Measurements from ENCODE around the gene GPR55.

GPR55 gene

GRCh38 chr2:230933521-230934180, 8.6 kb upstream of the GPR55 start:
- no peak for DNase-seq

DNA sequence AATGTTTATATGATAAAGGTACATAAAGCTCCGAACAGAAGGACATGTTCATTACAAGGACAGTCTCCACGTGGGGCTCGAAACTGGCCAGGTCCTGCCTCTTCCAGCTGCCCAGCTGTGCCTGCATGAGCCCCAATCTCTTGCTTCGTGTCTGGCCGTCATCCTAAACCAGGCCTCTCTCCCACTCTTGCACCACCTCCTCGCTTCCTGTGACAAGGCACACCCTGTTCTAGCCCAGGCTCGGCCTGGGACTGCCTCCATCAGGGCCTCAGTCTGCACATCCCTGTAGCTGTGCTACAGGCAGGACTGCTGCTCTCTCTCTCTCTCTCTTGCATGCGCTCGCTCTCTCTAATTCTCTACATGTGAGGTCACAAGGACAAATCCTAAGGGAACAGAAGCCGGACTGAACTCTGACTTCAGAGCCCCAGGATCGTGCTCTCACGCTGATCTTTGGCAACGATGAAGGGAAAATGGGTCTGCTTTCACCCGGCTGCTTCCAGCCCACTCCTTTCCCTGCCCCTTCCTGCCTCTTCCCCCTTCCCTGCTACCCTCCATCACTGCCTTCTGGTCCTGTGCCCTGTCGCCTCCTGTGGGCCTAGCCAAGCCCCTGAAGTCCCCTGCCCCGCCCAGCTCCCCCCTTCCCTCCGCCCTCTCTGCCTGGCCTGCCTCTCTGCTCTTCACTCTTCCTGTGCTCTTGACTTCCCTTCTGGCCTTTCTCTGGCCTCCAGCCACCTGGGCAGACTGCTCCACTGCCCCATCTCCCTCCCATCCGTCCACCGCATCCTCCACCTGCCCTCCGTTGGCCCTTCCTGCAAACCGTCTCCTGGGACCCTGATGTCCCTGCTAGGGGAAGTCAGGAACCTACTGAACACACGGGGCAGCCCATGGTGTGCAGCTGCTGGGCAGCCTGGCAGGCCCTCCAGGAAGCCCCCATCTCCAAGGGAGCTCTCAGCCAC, 7.8 kb upstream of the GPR55 start:
- no peak for DNase-seq

GRCh38 chr2:230931556-230932231, 6.7 kb upstream of the GPR55 start:
- DNase-seq = no peak

DNA sequence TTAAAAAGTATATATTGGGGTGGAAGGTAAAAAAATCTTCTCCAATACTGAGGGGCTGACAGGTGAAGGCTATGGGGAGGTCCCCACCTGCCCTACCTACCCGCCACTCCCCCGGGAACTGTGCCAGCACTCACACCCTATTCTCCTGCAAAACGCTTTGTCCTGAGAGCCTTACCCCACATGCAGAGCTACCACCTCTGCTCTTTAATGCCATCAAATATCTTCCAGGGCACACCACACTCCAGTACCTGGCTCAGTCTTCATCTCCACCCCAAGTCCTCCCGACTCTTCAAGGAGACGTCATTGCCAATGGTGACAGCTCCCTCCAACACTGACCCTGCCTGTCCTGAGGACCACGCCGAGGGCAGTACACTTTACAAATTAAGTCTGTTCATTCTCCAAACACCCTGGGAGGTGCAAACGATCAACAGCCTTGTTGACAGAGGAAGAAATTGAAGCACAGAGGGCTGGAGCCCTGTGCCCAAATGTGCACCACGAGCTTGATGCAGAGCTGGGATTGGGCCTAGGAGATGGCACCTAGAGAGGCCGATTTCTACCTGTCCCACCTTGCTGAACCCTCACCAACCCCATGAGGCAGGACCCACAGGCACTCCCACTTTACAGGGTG, 6.0 kb upstream of the GPR55 start:
- DNase-seq = no peak

DNA sequence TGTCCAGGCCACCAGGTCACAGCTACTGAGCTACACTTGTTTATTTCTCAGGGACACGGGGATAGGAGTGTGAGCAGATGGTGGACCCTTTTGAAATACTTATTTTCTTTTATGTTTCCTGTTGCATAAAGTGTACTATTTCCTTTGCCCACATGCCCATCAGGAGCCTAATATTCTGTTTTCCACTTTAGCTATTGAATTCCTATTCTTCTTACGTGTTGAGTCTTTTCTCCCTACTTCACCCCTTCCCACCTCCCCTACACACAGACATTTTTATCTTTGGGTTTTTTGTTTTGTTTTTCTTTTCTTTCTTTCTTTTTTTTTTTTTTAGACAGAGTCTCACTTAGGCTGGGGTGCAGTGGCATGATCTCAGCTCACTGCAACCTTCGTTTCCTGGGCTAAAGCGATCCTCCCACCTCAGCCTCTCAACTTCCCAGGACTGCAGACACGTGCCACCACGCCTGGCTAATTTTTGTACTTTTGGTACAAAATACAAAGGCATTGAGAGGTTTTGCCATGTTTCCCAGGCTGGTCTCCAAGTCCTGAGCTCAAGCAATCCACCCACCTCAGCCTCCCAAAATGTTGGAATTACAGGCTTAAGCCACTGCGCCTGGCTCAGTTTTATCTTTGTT, 5.2 kb upstream of the GPR55 start:
- DNase-seq = peak; percentile 0

- DNase-seq = no peak
Measured at GRCh38 chr2:230929381-230930148, 4.5 kb upstream of the GPR55 start.

DNA sequence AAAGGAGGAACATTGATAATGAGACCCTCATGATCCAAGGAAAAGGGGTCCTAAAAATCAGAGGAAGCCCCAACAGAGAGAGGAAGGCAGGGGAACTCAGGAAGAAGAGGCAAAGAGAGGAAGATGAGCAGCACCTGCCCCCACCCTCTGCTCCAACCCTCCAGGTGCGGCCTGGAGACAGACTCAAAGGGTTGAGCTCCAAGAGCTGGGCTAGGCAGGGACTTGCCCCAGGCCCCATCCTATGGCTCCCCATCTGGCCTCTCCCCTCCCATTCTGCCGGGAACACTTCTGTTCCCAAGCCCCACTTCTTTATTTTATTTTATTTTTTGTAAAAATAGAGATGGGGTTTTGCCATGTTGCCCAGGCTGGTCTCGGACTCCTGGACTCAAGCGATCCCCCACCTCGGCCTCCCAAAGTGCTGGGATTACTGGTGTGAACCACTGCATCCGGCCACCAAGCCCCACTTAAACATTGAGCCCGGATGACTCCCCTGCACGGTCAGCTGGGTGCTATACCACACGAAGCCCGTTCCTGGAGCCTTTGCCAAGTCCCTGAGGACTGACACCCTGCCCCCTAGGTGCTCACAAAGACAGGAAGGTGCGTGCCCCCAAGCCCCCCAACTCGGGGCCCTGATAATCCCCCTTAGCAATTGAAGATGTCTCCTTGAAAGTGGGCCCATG, 3.8 kb upstream of the GPR55 start:
- DNase-seq = peak; percentile 1

GRCh38 chr2:230927711-230928341, 2.8 kb upstream of the GPR55 start:
- no peak for DNase-seq

DNA sequence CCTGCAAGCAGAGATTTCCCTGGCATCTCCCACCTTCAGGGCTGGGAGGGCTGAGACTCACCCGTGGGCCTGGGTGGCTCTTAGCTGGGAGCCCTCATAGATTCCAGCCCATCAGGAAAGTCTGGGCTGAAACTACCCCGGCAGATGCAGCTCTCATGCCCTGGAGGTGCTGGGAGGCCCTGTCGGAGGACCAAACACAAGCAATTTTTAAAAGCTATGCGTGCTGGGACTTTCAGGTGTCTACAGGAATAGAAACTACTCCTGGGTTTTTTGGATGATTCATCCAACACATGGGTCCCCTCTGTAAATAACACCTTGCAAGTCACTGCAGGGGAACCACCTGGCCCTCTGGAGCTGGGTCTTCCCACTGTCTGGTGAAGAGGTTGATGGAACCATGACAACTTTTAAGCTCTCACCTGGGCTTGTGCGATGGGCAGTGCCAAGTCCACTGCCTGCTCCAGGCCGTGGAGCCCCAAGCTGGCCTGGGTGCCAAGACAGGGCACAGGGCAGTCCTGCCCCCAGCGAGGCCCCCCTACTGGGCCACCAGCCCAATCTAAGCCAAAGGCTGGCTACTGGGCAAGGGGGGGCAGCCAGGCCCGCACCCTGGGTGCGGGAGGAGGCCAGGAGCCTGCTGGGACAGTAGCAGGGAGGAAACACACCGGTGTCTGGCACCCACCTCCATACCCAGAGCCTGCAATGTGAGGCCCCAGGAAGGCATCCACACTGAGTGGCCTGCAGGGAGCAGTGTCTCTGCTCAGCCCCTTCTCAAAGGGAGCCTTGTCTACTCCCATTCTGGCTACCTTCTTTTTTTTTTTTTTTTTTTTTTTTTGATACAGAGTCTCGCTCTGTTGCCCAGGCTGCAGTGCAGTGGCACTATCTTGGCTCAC, 1.1 kb upstream of the GPR55 start:
- DNase-seq = no peak

GRCh38 chr2:230925443-230925878, 419 bp upstream of the GPR55 start:
- no peak for DNase-seq

- DNase-seq = no peak
Measured at GRCh38 chr2:230924092-230924469, 961 bp downstream of the GPR55 start.

DNA sequence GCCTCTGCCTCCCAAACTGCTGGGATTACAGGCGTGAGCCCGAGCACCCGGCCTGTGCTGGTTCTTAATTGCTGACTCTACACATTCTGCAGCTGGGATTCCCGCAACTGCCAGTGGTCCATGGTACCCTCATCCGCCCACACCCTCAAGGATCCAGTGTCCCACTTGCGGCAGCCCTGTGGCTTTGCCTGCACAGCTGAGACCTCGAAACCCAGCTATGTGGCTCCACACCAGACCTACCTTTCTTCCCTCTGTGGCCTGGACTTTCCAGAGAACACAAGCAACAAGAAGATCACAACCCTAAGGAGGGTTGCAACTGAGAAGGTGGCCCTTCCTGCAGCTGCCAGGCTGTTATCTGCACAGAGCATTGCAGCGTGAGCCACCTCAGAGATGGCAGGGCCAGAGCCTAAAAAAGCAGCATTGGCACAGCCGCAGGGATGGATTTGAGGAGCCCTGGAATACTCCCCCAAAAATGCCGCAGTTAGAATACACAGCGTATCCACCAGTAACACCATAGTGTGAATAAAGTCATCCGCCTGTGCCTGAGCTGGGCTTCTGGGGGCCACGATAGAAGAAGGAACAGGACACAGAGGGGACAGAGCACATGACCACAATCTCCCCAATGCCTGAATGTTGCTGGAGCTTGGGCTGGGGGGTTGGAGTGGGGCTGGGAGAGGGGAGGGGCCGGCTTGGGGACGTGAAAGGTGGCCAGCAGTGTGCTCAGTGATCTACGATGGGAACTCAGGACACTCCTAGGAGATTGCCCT, 1.9 kb downstream of the GPR55 start:
- no peak for DNase-seq

DNA sequence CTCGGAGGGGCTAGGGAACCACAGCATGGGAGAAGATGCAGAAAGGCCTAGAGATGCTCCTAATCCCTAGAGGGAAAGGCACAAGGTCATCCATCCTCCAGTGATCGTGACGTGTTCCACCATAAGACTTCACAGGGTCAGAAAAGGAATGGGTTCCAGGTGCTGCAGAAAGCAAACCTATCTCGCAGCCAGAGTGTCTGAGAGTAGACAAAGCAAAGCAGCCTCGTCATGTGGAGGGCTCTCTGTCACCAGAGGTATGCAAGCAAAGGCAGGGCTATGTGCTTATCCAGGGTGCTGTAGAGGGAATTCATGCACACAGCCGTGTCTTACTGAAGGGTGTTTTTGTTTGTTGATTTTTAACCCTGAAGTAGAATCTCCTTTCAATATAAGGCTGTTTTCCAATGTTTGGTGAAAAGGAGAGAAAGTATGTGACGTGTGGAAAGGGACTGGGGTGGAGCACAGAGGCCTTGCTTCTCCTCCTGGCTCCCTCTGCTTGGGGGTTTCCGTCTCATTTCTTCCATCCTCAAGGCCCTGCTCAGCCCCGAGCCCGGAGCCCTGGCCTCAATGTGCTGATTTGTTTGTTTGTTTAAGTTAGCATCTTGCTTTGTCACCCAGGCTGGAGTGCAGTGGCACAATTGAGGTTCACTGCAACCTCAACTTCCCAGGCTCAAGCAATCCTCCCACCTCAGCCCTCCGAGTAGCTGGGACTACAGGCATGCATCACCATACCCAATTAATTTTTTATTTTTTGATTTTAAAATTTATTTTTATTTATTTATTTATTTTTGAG, 3.0 kb downstream of the GPR55 start:
- DNase-seq = no peak

GRCh38 chr2:230920167-230920566, 4.9 kb downstream of the GPR55 start:
- DNase-seq = no peak

GRCh38 chr2:230919681-230920080, 5.4 kb downstream of the GPR55 start:
- DNase-seq = no peak

GRCh38 chr2:230919240-230919639, 5.8 kb downstream of the GPR55 start:
- DNase-seq = no peak

DNA sequence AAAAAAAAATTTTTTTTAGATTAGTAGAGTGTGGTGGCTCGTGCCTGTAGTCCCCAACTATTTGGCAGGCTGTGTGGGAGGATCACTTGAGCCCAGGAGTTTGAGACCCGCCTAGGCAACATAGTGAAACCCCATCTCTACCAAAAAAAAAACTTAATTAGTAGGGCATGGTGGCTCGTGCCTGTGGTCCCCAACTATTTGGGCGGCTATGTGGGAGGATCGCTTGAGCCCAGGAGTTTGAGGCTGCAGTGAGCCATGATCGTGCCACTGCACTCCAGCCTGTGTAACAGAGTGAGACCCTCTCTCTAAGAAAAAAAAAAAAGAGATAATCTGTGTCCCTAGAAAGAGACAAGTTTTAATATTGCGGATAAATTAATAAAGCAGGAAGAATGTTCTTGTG, 8.8 kb downstream of the GPR55 start:
- no peak for DNase-seq

DNA sequence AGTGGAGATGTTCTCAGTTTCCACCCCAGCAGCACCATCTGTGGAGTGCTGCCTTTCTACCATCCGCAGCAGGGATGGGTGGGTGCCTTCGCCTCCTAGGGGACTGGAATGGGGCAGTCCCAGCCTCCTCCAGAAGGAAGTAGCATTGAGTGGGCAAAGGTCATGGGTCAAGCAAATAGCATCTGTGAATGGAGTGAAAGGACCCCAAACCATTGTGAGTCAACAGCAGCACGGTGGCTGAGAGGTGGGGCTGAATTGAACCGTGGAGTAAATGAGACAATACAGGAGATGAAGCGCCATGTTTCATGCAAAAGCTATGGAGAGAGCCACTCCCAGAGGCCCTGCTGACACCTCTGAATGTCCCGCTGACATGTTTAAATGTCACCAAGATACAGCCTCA, 9.7 kb downstream of the GPR55 start:
- DNase-seq = no peak

Data from NCI-H2171 treated with DMSO at 0.1 percent for 48 hours (cell line).